ENCODE measurements around the gene CORO2A. TPM values are rescaled to one million over a fixed set of nuclear protein-coding genes. Genes with fewer than 3 reads are reported as not detected.
"Not testable (repeated sequence)": the region's sequence is repeated elsewhere in the genome, so short reads cannot be mapped to it uniquely, and the experiment has no call there.

The CORO2A gene
- total RNA-seq, 1 experiment from 2014 or later: 1.7 TPM

- DNase-seq: no peak
- no peaks in the 10 kb centered on the region for H3K36me3 ChIP-seq (ENCODE audit: insufficient read depth, low read length)
These were observed 100.5 kb downstream of the CORO2A start for GRCh38 chr9:98091735-98092612.

DNA sequence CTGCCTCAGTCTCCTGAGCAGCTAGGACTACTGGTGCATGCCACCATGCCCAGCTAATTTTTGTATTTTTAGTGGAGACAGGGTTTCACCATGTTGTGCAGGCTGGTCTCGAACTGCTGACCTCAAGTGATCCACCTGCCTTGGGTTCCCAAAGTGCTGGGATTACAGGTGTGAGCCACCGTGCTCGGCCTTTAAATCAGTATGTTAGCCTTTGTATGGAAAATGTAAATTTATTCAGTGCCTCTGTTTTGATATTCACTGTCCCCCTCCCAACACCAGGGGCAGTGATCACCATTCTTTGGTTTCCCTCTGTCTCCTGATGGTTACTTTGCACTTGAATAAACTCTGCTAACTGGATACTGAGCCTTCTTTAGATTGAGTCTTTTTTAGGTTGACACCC, 101.8 kb downstream of the CORO2A start:
- H3K9ac ChIP-seq (ENCODE audit: low read length); H3K9me2 ChIP-seq (replicated peaks; ENCODE audit: insufficient read depth, low read length); H3K4me3 ChIP-seq (ENCODE audit: low read length); H3K79me2 ChIP-seq (ENCODE audit: low read length); H3K27ac ChIP-seq (ENCODE audit: low read length); DNase-seq; H3K27me3 ChIP-seq (ENCODE audit: low read length); H3K4me2 ChIP-seq (ENCODE audit: low read depth, low read length, poor library complexity, severe bottlenecking); H2AFZ ChIP-seq (ENCODE audit: low read length); H3K9me3 ChIP-seq (ENCODE audit: low read length); H4K20me1 ChIP-seq (ENCODE audit: insufficient read depth, low read depth, low read length); H3K4me1 ChIP-seq (ENCODE audit: low read length); H3K36me3 ChIP-seq (ENCODE audit: insufficient read depth, low read length): not testable (repeated sequence)

More at GRCh38 chr9:98091735-98092612, 100.5 kb downstream of the CORO2A start:
- no peaks in the 10 kb centered on the region for H3K79me2 ChIP-seq (ENCODE audit: low read length)
- H3K4me2 ChIP-seq (ENCODE audit: low read depth, low read length, poor library complexity, severe bottlenecking): no peak overlapping the region
- H2AFZ ChIP-seq (ENCODE audit: low read length): no peak overlapping the region
- no peak overlapping the region for H3K9ac ChIP-seq (ENCODE audit: low read length)
- H3K27ac ChIP-seq (ENCODE audit: low read length): no peak overlapping the region
- H4K20me1 ChIP-seq (ENCODE audit: insufficient read depth, low read depth, low read length): no peaks in the 10 kb centered on the region
- H3K9me3 ChIP-seq (ENCODE audit: low read length): no peaks in the 10 kb centered on the region
- H3K4me1 ChIP-seq (ENCODE audit: low read length): no peaks in the 10 kb centered on the region
- H3K9me2 ChIP-seq (replicated peaks; ENCODE audit: insufficient read depth, low read length): no peaks in the 10 kb centered on the region
- no peaks in the 10 kb centered on the region for H3K27me3 ChIP-seq (ENCODE audit: low read length)
- H3K4me3 ChIP-seq (ENCODE audit: low read length): no peak overlapping the region

GRCh38 chr9:98087420-98088354, 104.8 kb downstream of the CORO2A start:
- no peaks in the 10 kb centered on the region for H4K20me1 ChIP-seq (ENCODE audit: insufficient read depth, low read depth, low read length)
- H3K4me1 ChIP-seq (ENCODE audit: low read length): peaks cover 10% of the 10 kb centered on the region
- H3K9me2 ChIP-seq (replicated peaks; ENCODE audit: insufficient read depth, low read length): no peaks in the 10 kb centered on the region
- H2AFZ ChIP-seq (ENCODE audit: low read length): no peak overlapping the region
- no peak overlapping the region for H3K4me3 ChIP-seq (ENCODE audit: low read length)
- no peak overlapping the region for H3K4me2 ChIP-seq (ENCODE audit: low read depth, low read length, poor library complexity, severe bottlenecking)
- H3K9ac ChIP-seq (ENCODE audit: low read length): no peak overlapping the region
- 0 out of 2 replicates have a peak, but pooled peaks cover 3% of the 10 kb centered on the region for H3K36me3 ChIP-seq (ENCODE audit: insufficient read depth, low read length)
- H3K27me3 ChIP-seq (ENCODE audit: low read length): no peaks in the 10 kb centered on the region
- H3K79me2 ChIP-seq (ENCODE audit: low read length): no peaks in the 10 kb centered on the region
- no peak overlapping the region for H3K27ac ChIP-seq (ENCODE audit: low read length)
- no peak for DNase-seq
- no peaks in the 10 kb centered on the region for H3K9me3 ChIP-seq (ENCODE audit: low read length)

DNA sequence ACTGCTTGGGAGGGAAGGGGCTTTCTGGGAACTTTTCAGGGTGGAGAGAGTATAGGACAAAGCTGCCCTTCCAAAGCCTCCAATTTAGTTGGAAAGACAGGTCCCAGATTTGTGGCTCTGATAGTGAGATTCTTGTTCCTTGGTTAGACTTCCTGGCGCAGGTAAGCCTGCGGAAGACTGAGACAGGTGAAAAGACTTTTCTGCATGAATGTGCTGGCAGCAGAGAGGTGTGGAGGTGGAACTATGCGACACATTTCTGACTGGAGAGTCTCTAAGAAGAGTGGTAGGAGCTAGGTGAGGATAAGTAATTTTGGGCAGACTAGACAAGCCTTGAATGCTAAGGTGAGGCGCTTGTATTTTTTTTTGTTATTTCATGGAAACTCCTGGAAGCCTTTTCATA, 106.0 kb downstream of the CORO2A start:
- H3K79me2 ChIP-seq (ENCODE audit: low read length): no peaks in the 10 kb centered on the region
- H3K27me3 ChIP-seq (ENCODE audit: low read length): no peaks in the 10 kb centered on the region
- H3K9ac ChIP-seq (ENCODE audit: low read length): no peak overlapping the region
- H3K4me2 ChIP-seq (ENCODE audit: low read depth, low read length, poor library complexity, severe bottlenecking): no peak overlapping the region
- no peaks in the 10 kb centered on the region for H3K9me2 ChIP-seq (replicated peaks; ENCODE audit: insufficient read depth, low read length)
- no peaks in the 10 kb centered on the region for H3K9me3 ChIP-seq (ENCODE audit: low read length)
- no peaks in the 10 kb centered on the region for H4K20me1 ChIP-seq (ENCODE audit: insufficient read depth, low read depth, low read length)
- no peak overlapping the region for H3K4me3 ChIP-seq (ENCODE audit: low read length)
- no peak overlapping the region for H3K27ac ChIP-seq (ENCODE audit: low read length)
- peaks cover 13% of the 10 kb centered on the region for H3K36me3 ChIP-seq (ENCODE audit: insufficient read depth, low read length)
- DNase-seq: no peak
- no peak overlapping the region for H2AFZ ChIP-seq (ENCODE audit: low read length)
- peaks cover 10% of the 10 kb centered on the region for H3K4me1 ChIP-seq (ENCODE audit: low read length)

GRCh38 chr9:98085944-98086343, 106.5 kb downstream of the CORO2A start:
- H3K4me2 ChIP-seq (ENCODE audit: low read depth, low read length, poor library complexity, severe bottlenecking): no peak overlapping the region
- no peak for DNase-seq
- 0 out of 2 replicates have a peak overlapping the region, but pooled peaks have one; percentile 21 for H3K27ac ChIP-seq (ENCODE audit: low read length)
- H2AFZ ChIP-seq (ENCODE audit: low read length): no peak overlapping the region
- no peak overlapping the region for H3K9ac ChIP-seq (ENCODE audit: low read length)
- H3K4me1 ChIP-seq (ENCODE audit: low read length): peaks cover 10% of the 10 kb centered on the region
- no peaks in the 10 kb centered on the region for H3K27me3 ChIP-seq (ENCODE audit: low read length)
- no peaks in the 10 kb centered on the region for H3K79me2 ChIP-seq (ENCODE audit: low read length)
- no peaks in the 10 kb centered on the region for H4K20me1 ChIP-seq (ENCODE audit: insufficient read depth, low read depth, low read length)
- no peaks in the 10 kb centered on the region for H3K9me2 ChIP-seq (replicated peaks; ENCODE audit: insufficient read depth, low read length)
- H3K36me3 ChIP-seq (ENCODE audit: insufficient read depth, low read length): peaks cover 18% of the 10 kb centered on the region
- no peaks in the 10 kb centered on the region for H3K9me3 ChIP-seq (ENCODE audit: low read length)
- H3K4me3 ChIP-seq (ENCODE audit: low read length): no peak overlapping the region

- H3K27ac ChIP-seq (ENCODE audit: low read length): peak overlapping the region; percentile 21; the same call in 1 of the 2 replicates
These were observed 107.4 kb downstream of the CORO2A start for GRCh38 chr9:98085058-98085457.

DNA sequence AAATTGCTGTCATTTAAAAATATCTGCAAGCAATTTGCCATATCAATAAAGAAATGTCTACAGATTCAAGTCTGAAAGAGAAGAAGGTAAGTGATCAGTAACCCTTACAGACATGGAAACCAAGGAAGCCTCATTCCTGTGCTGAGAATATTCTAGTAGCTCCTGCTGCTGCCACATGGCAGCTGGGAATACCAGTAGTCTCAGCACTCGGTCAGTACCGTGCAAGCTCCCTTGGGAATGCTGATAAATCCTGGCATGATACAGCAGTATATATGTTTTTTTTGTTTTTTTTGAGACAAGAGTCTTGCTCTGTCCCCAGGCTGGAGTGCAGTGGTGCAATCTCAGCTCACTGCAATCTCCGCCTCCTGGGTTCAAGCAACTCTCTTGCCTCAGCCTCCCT, 108.0 kb downstream of the CORO2A start:
- Histone ChIP-seq H3K9ac (ENCODE audit: low read length) (no peak overlapping the region), H3K27ac (ENCODE audit: low read length) (no peak overlapping the region), H3K27me3 (ENCODE audit: low read length) (no peaks in the 10 kb centered on the region), H2AFZ (ENCODE audit: low read length) (no peak overlapping the region), H3K4me1 (ENCODE audit: low read length) (peaks cover 10% of the 10 kb centered on the region), H4K20me1 (ENCODE audit: insufficient read depth, low read depth, low read length) (no peaks in the 10 kb centered on the region), H3K4me3 (ENCODE audit: low read length) (no peak overlapping the region), H3K36me3 (ENCODE audit: insufficient read depth, low read length) (peaks cover 30% of the 10 kb centered on the region), H3K79me2 (ENCODE audit: low read length) (no peaks in the 10 kb centered on the region), H3K4me2 (ENCODE audit: low read depth, low read length, poor library complexity, severe bottlenecking) (no peak overlapping the region), H3K9me3 (ENCODE audit: low read length) (no peaks in the 10 kb centered on the region), H3K9me2 (replicated peaks; ENCODE audit: insufficient read depth, low read length) (no peaks in the 10 kb centered on the region)
- DNase-seq: no peak

More at GRCh38 chr9:98085058-98085457, 107.4 kb downstream of the CORO2A start:
- Histone ChIP-seq H3K79me2 (ENCODE audit: low read length) (no peaks in the 10 kb centered on the region), H3K27me3 (ENCODE audit: low read length) (no peaks in the 10 kb centered on the region), H3K4me2 (ENCODE audit: low read depth, low read length, poor library complexity, severe bottlenecking) (no peak overlapping the region), H2AFZ (ENCODE audit: low read length) (no peak overlapping the region), H3K9me2 (replicated peaks; ENCODE audit: insufficient read depth, low read length) (no peaks in the 10 kb centered on the region), H3K4me1 (ENCODE audit: low read length) (peaks cover 10% of the 10 kb centered on the region), H3K36me3 (ENCODE audit: insufficient read depth, low read length) (peaks cover 26% of the 10 kb centered on the region), H3K9ac (ENCODE audit: low read length) (no peak overlapping the region), H4K20me1 (ENCODE audit: insufficient read depth, low read depth, low read length) (no peaks in the 10 kb centered on the region), H3K9me3 (ENCODE audit: low read length) (no peaks in the 10 kb centered on the region), H3K4me3 (ENCODE audit: low read length) (no peak overlapping the region)
- no peak for DNase-seq

Data from Karpas-422 (cell line).